Measurements from ENCODE around the gene DCLK2. TPM values are rescaled to one million over a fixed set of nuclear protein-coding genes. Genes with fewer than 3 reads are reported as not detected.

DCLK2 gene
- total and polyA plus RNA-seq, 2 donors (not counting 1 experiment from before 2014, with no cell fraction given): 0.91 to 3.3 TPM

DNA sequence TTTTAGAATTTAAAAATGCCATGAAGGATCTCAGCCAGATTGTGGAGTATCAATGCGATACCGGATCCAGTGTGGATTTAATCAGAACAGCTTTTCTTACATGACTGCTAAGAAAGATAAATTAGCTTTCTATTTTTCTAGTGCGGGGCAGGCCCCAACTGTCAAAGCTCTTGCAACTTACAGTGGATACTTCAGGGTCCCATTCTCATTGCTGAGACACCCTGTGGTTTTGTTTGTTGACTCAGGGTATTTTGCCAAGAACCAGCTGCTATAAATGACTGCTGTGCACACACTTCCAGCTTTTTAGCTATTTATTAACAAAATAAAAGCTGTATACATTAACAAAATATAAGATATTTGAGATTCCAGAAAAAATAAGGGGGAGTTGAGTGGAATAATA is 166.4 kb downstream of the DCLK2 start:
- H3K27me3 Mint-ChIP-seq: no peaks in the 10 kb centered on the region
- H3K9me3 ChIP-seq (ENCODE audit: control extremely low read depth in 1 of 3, control insufficient read depth in 2 of 3, insufficient read depth in 1 of 3, low read length in 2 of 3): no peaks in the 10 kb centered on the region
- no peaks in the 10 kb centered on the region for H3K79me2 ChIP-seq (ENCODE audit: control insufficient read depth, insufficient read depth, low read length)
- ChIA-PET POLR2A (no interaction called here), CTCF (interaction anchor here (0.9 to 4.7 kb wide), 5 partner anchors 233 to 263 kb away, joined by 3 to 45 read pairs (median 4); no protein-coding TSS in a partner anchor)
- H4K20me1 ChIP-seq (ENCODE audit: control insufficient read depth, insufficient read depth, low read length, poor library complexity, severe bottlenecking): no peaks in the 10 kb centered on the region
- H3K4me3 ChIP-seq (ENCODE audit: control extremely low read depth in 1 of 5, extremely low read depth in 1 of 5, insufficient read depth in 1 of 5, low read depth in 2 of 5, low read length in 4 of 5): no peak overlapping the region
- no peak overlapping the region for H3K4me2 ChIP-seq (replicated peaks; ENCODE audit: low read depth, low read length, poor library complexity, severe bottlenecking)
- WGBS (ENCODE audit: insufficient coverage): 42% methylated on average over 3 of the region's 3 CpGs
- no peak overlapping the region for H3K27ac Mint-ChIP-seq
- intact Hi-C loops (cut with micrococcal nuclease): no loop called here
- H2AFZ ChIP-seq (ENCODE audit: insufficient read depth, low read depth, low read length, poor library complexity, severe bottlenecking): no peak overlapping the region
- ATAC-seq (ENCODE audit: low read depth) (no peak), DNase-seq (no peak)
- H3K27ac ChIP-seq (ENCODE audit: low read length in 2 of 2): no peak overlapping the region
- no peaks in the 10 kb centered on the region for H3K9me3 Mint-ChIP-seq (ENCODE audit: insufficient read depth)
- H3K9ac ChIP-seq (ENCODE audit: low read length): no peak overlapping the region
- no peaks in the 10 kb centered on the region for H3K4me1 Mint-ChIP-seq
- no peaks in the 10 kb centered on the region for H3K36me3 ChIP-seq (replicated peaks in 1 of 2; ENCODE audit: control extremely low read depth in 1 of 2, control insufficient read depth in 1 of 2, extremely low read depth in 1 of 2, insufficient read depth in 2 of 2, low read length in 1 of 2)
- TF ChIP-seq CTCF (IDR thresholded peaks at IDR 0.05) (no peak), EZH2 (IDR thresholded peaks at IDR 0.05; ENCODE audit: borderline replicate concordance, insufficient read depth, low read depth, low read length, poor library complexity, severe bottlenecking) (no peak)
- H3K4me3 Mint-ChIP-seq: no peak overlapping the region
- H3K27me3 ChIP-seq (replicated peaks in 1 of 4; ENCODE audit: control extremely low read depth in 1 of 4, control insufficient read depth in 3 of 4, insufficient read depth in 4 of 4, low read length in 3 of 4): no peaks in the 10 kb centered on the region
- H3K4me1 ChIP-seq (ENCODE audit: control insufficient read depth in 2 of 2, insufficient read depth in 2 of 2, low read length in 2 of 2): no peaks in the 10 kb centered on the region

DNA sequence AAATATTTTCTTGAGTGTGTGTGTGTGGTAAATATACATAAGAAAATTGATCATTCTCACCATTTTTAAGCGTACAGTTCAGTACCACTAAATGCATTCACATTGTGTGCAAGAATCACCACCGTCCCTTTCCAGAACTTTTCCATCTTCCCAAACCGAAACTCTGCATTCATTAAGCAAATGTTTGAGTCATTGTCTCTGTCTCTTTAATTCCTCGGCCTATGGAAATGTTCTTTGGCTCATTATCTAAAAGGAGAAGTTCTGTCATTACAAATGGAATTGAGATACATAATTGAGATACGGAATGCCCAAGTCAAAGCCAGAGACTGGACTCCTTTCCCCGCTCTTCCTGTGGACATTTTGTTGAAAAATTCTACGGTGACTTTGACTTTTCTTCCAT is 168.9 kb downstream of the DCLK2 start:
- intact Hi-C loops (cut with micrococcal nuclease): no loop called here
- CTCF ChIA-PET: interaction anchor here (0.5 kb wide), 1 partner anchor 12 kb away, joined by 3 read pairs; no protein-coding TSS in a partner anchor
- 87% methylated on average over 5 of the region's 7 CpGs for WGBS (ENCODE audit: insufficient coverage)
- Histone ChIP-seq H3K4me1 (ENCODE audit: control insufficient read depth in 2 of 2, insufficient read depth in 2 of 2, low read length in 2 of 2) (no peaks in the 10 kb centered on the region), H3K4me3 (ENCODE audit: control extremely low read depth in 1 of 5, extremely low read depth in 1 of 5, insufficient read depth in 1 of 5, low read depth in 2 of 5, low read length in 4 of 5) (no peak overlapping the region), H3K9me3 (ENCODE audit: control extremely low read depth in 1 of 3, control insufficient read depth in 2 of 3, insufficient read depth in 1 of 3, low read length in 2 of 3) (no peaks in the 10 kb centered on the region), H3K79me2 (ENCODE audit: control insufficient read depth, insufficient read depth, low read length) (no peaks in the 10 kb centered on the region), H3K9ac (ENCODE audit: low read length) (no peak overlapping the region), H3K27me3 (replicated peaks in 1 of 4; ENCODE audit: control extremely low read depth in 1 of 4, control insufficient read depth in 3 of 4, insufficient read depth in 4 of 4, low read length in 3 of 4) (no peaks in the 10 kb centered on the region), H3K36me3 (replicated peaks in 1 of 2; ENCODE audit: control extremely low read depth in 1 of 2, control insufficient read depth in 1 of 2, extremely low read depth in 1 of 2, insufficient read depth in 2 of 2, low read length in 1 of 2) (no peaks in the 10 kb centered on the region), H3K4me2 (replicated peaks; ENCODE audit: low read depth, low read length, poor library complexity, severe bottlenecking) (no peak overlapping the region), H4K20me1 (ENCODE audit: control insufficient read depth, insufficient read depth, low read length, poor library complexity, severe bottlenecking) (no peaks in the 10 kb centered on the region), H2AFZ (ENCODE audit: insufficient read depth, low read depth, low read length, poor library complexity, severe bottlenecking) (no peak overlapping the region), H3K27ac (ENCODE audit: low read length in 2 of 2) (no peak overlapping the region)
- DNase-seq: no peak
- ATAC-seq (ENCODE audit: low read depth): no peak
- H3K9me3 Mint-ChIP-seq (ENCODE audit: insufficient read depth): no peaks in the 10 kb centered on the region
- POLR2A ChIA-PET: no interaction called here
- H3K4me3 Mint-ChIP-seq: no peak overlapping the region
- no peaks in the 10 kb centered on the region for H3K4me1 Mint-ChIP-seq
- H3K27me3 Mint-ChIP-seq: no peaks in the 10 kb centered on the region
- TF ChIP-seq EZH2 (IDR thresholded peaks at IDR 0.05; ENCODE audit: borderline replicate concordance, insufficient read depth, low read depth, low read length, poor library complexity, severe bottlenecking) (no peak), CTCF (IDR thresholded peaks at IDR 0.05) (no peak)
- H3K27ac Mint-ChIP-seq: no peak overlapping the region
